ENCODE measurements around the gene CFAP100. TPM values are rescaled to one million over a fixed set of nuclear protein-coding genes. Genes with fewer than 3 reads are reported as not detected.

CFAP100 gene
- total RNA-seq, 4 donors from 2014 or later = not detected

GRCh38 chr3:126449621-126450051 lies 54.9 kb downstream of the CFAP100 start:
- H3K36me3 ChIP-seq = peaks cover 12 to 69% (median 50%) of the 10 kb centered on the region in 4 donors
- no peak overlapping the region for H3K27ac ChIP-seq (replicated peaks in 1 of 4)

DNA sequence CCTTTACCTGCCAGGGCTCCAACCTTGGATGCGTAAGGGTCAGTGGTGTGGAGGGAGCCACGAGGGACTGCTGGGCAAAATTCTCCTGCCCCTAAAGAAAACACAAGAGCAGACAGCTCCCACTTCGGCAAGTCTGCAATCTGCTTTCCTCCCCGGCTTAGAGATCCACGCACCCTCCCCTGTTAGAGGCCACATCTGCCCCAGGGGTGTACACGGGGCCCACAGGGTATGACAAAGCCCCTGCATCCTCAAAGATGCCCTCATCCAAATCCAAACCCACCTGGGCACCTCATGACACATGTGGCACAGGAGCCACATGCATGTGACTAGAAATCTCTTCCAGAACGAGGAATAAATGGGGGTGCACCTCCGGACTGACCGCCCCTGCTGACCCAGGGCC lies 55.5 kb downstream of the CFAP100 start:
- 74% methylated on average over 9 of the region's 9 CpGs for WGBS
- Histone ChIP-seq H3K36me3 (peaks cover 12 to 72% (median 50%) of the 10 kb centered on the region in 4 donors), H3K4me1 (peaks cover 3 to 24% (median 13%) of the 10 kb centered on the region in 4 donors), H3K4me3 (no peak overlapping the region), H3K27ac (replicated peaks in 1 of 4) (no peak overlapping the region), H3K27me3 (no peaks in the 10 kb centered on the region), H3K9me3 (no peaks in the 10 kb centered on the region)
- TF ChIP-seq CTCF (IDR thresholded peaks at IDR 0.05) (no peak), EP300 (IDR thresholded peaks at IDR 0.05) (no peak), POLR2AphosphoS5 (IDR thresholded peaks at IDR 0.05) (no peak), POLR2A (IDR thresholded peaks at IDR 0.05; ENCODE audit: low read depth) (no peak)
- DNase-seq (ENCODE audit: extremely low spot score) = no peak
- intact Hi-C loops (cut with DNase I) = no loop called here

More at GRCh38 chr3:126449621-126450051, 54.9 kb downstream of the CFAP100 start:
- DNase-seq (ENCODE audit: extremely low spot score) = no peak
- intact Hi-C loops (cut with DNase I) = no loop called here
- TF ChIP-seq POLR2A (IDR thresholded peaks at IDR 0.05; ENCODE audit: low read depth) = no peak
- no peak for TF ChIP-seq CTCF (IDR thresholded peaks at IDR 0.05)
- no peak for TF ChIP-seq POLR2AphosphoS5 (IDR thresholded peaks at IDR 0.05)
- no peak for TF ChIP-seq EP300 (IDR thresholded peaks at IDR 0.05)
- H3K4me1 ChIP-seq = peaks cover 3 to 24% (median 13%) of the 10 kb centered on the region in 4 donors
- 93% methylated on average over 10 of the region's 11 CpGs for WGBS
- no peaks in the 10 kb centered on the region for H3K27me3 ChIP-seq
- H3K4me3 ChIP-seq = no peak overlapping the region
- H3K9me3 ChIP-seq = no peaks in the 10 kb centered on the region

- 100% methylated on average over 1 of the region's 3 CpGs for WGBS
- Histone ChIP-seq H3K36me3 (peaks cover 12 to 72% (median 53%) of the 10 kb centered on the region in 4 donors), H3K27ac (replicated peaks in 1 of 4) (no peak overlapping the region), H3K27me3 (no peaks in the 10 kb centered on the region), H3K4me1 (peaks cover 3 to 22% (median 11%) of the 10 kb centered on the region in 4 donors), H3K4me3 (no peak overlapping the region), H3K9me3 (no peaks in the 10 kb centered on the region)
- DNase-seq (ENCODE audit: extremely low spot score) = no peak
- TF ChIP-seq EP300 (IDR thresholded peaks at IDR 0.05) (no peak), CTCF (IDR thresholded peaks at IDR 0.05) (no peak)
- intact Hi-C loops (cut with DNase I) = no loop called here
These were observed 56.0 kb downstream of the CFAP100 start for GRCh38 chr3:126450744-126451143.

- H3K9me3 ChIP-seq = no peaks in the 10 kb centered on the region
- TF ChIP-seq POLR2AphosphoS5 (IDR thresholded peaks at IDR 0.05) = no peak
- no peak for TF ChIP-seq CTCF (IDR thresholded peaks at IDR 0.05)
- TF ChIP-seq POLR2A (IDR thresholded peaks at IDR 0.05; ENCODE audit: low read depth) = no peak
- no peak for TF ChIP-seq EP300 (IDR thresholded peaks at IDR 0.05)
- no peak overlapping the region for H3K27ac ChIP-seq (replicated peaks in 1 of 4)
- no peak overlapping the region for H3K4me3 ChIP-seq
- intact Hi-C loops (cut with DNase I) = no loop called here
- no peak for DNase-seq (ENCODE audit: extremely low spot score)
- H3K36me3 ChIP-seq = peaks cover 17 to 79% (median 61%) of the 10 kb centered on the region in 4 donors
- H3K27me3 ChIP-seq = no peaks in the 10 kb centered on the region
- H3K4me1 ChIP-seq = peaks cover 3 to 27% (median 11%) of the 10 kb centered on the region in 4 donors
- WGBS = 93% methylated on average over 12 of the region's 12 CpGs
These were observed 56.8 kb downstream of the CFAP100 start for GRCh38 chr3:126451511-126451910.

DNA sequence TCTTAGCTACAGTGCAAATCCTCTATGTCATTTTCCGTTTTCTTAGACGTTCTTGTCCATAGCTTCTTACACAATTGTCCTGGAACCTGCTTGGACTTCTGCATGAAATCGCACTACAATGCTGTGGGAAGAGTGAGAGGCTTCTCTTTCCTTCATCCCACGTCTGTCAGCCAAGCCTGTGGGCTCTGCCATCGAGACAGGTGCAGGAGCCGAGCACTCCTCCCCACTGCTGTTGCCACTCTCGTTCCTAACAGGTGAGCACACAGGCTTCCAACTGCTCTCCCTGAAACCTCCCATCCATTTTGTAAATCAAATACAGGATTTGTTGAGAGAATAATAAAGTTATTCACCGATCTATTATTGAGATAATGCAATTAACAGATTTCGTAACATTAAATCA lies 57.5 kb downstream of the CFAP100 start:
- peaks cover 17 to 86% (median 68%) of the 10 kb centered on the region in 4 donors for H3K36me3 ChIP-seq
- no peaks in the 10 kb centered on the region for H3K9me3 ChIP-seq
- H3K27ac ChIP-seq (replicated peaks in 1 of 4) = no peak overlapping the region
- DNase-seq (ENCODE audit: extremely low spot score) = no peak
- no peaks in the 10 kb centered on the region for H3K27me3 ChIP-seq
- 91% methylated on average over 9 of the region's 9 CpGs for WGBS
- H3K4me3 ChIP-seq = no peak overlapping the region
- TF ChIP-seq POLR2A (IDR thresholded peaks at IDR 0.05; ENCODE audit: low read depth) = no peak
- TF ChIP-seq EP300 (IDR thresholded peaks at IDR 0.05) = no peak
- H3K4me1 ChIP-seq = peaks cover 3 to 26% (median 7%) of the 10 kb centered on the region in 4 donors
- intact Hi-C loops (cut with DNase I) = no loop called here
